SH-SY5Y (cell line): Measurements from ENCODE around the gene PTPRG.

ENCODE experiments used
- GATA2 ChIP-seq: IDR thresholded peaks from 2 replicates; pipeline ENCODE4 v1.6.1; 2011; ENCODE audit warnings: mild to moderate bottlenecking, low read depth, low read length
- GATA3 ChIP-seq: IDR thresholded peaks from 2 replicates; pipeline ENCODE4 v1.6.1; 2011; ENCODE audit warnings: low read depth, mild to moderate bottlenecking, low read length, moderate library complexity

GRCh38 chr3:62132027-62132602 lies 570.7 kb downstream of the PTPRG start:
- TF ChIP-seq GATA2: no peak
- no peak for TF ChIP-seq GATA3
